Esophagus squamous epithelium (tissue), 4 donors: ENCODE measurements around the gene DNAJC18.

Experiments
- CTCF ChIP-seq, 6 experiments: fragments of 450-650 bp in 4 of 6; fragments of 200-600 bp in 2 of 6; sonication (generic) in 2 of 6; IDR thresholded peaks; one replicate each; pipeline ENCODE4 v1.5.1; 2016 to 2019; ENCODE audit warnings: antibody characterized with exemption in 6 of 6, mild to moderate bottlenecking in 4 of 6, moderate library complexity in 4 of 6
- POLR2A ChIP-seq, 4 donors: fragments of 450-650 bp; IDR thresholded peaks; one replicate each; pipeline ENCODE4 v1.6.1; 2017; ENCODE audit warnings: antibody characterized with exemption in 4 of 4, mild to moderate bottlenecking in 4 of 4, moderate library complexity in 3 of 4

GRCh38 chr5:139397921-139398320 lies 41.4 kb downstream of the DNAJC18 start:
- TF ChIP-seq CTCF (IDR thresholded peaks at IDR 0.05): no peak
- TF ChIP-seq POLR2A (IDR thresholded peaks at IDR 0.05): no peak
